Fibroblast of villous mesenchyme (primary cell): ENCODE data around the gene GPN2. TPM values are rescaled to one million over a fixed set of nuclear protein-coding genes. Genes with fewer than 3 reads are reported as not detected.
A peak's percentile ranks its signal among the peaks of the same experiment; 100 is the strongest.

Experiments used
- DNase-seq: peaks from one replicate; pipeline ENCODE4 v3.0.0-alpha.2; 2010; ENCODE audit warnings: low read depth
- H3K4me3 ChIP-seq: 2 replicates; pipeline ENCODE4 v1.5.1; 2011; ENCODE audit warnings: low read depth, mild to moderate bottlenecking, low read length
- total RNA-seq: library from RNA; depleted of rRNA; stranded (reverse); fragments of >200 nt; gene quantifications from 2 replicates; pipeline ENCODE4 v1.2.3, GENCODE V29; 2012
- TF ChIP-seq, protein P1 (sequence below): IDR thresholded peaks from 2 replicates; pipeline ENCODE4 v1.5.1; 2012; ENCODE audit warnings: low read depth, mild to moderate bottlenecking, low read length; ENCODE audit not compliant: insufficient read depth

The GPN2 gene
- total RNA-seq, 1 donor = 9.5 TPM

DNA sequence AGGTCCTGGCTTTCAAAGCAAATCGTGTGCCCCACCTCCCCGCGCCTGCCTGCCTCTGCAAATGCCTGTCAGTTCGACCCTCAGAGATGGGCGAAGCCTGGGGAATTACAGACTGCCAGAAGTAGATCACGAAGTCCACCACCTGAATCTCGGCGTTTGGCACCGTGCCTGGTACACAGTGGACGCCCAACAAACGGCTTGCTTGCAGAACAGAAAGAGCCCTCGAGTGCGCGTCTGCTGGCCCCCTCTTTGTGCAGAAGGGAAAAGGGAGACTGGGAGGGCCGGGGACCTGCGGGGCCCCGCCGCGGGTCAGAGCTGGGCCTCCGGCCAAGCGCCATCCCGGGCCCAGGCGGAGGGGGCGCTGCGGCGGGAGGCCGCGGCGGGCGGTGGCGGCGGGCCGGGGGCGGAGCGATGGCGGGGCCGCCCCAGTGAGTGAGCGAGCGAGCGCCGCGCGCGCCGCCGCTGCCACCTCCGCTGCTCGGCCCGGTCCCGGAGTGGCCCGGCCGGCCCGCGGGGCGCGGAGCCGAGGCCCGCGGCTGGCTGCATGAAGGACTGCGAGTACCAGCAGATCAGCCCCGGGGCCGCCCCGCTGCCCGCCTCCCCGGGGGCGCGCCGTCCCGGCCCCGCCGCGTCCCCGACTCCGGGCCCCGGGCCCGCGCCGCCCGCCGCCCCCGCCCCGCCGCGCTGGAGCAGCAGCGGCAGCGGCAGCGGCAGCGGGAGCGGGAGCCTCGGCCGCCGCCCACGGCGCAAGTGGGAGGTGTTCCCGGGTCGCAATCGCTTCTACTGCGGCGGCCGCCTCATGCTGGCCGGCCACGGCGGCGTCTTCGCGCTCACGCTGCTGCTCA is 63.6 kb downstream of the GPN2 start, which contains the start of gene ZDHHC18:
Gene ZDHHC18, plus strand, starts transcription at position 428 of the 845 bp plus-strand sequence. Its CDS starts 117 bp downstream, at position 545.
- TF ChIP-seq, protein P1, sequence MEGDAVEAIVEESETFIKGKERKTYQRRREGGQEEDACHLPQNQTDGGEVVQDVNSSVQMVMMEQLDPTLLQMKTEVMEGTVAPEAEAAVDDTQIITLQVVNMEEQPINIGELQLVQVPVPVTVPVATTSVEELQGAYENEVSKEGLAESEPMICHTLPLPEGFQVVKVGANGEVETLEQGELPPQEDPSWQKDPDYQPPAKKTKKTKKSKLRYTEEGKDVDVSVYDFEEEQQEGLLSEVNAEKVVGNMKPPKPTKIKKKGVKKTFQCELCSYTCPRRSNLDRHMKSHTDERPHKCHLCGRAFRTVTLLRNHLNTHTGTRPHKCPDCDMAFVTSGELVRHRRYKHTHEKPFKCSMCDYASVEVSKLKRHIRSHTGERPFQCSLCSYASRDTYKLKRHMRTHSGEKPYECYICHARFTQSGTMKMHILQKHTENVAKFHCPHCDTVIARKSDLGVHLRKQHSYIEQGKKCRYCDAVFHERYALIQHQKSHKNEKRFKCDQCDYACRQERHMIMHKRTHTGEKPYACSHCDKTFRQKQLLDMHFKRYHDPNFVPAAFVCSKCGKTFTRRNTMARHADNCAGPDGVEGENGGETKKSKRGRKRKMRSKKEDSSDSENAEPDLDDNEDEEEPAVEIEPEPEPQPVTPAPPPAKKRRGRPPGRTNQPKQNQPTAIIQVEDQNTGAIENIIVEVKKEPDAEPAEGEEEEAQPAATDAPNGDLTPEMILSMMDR = peak; percentile 43
- H3K4me3 ChIP-seq = peak within 1 kb of the TSS; percentile 74
- no peak for DNase-seq

Other genes starting within 250 kb of the GPN2 start
- gene ARID1A, start 194.3 kb downstream of the GPN2 start, total RNA-seq = 24.8 and 31.1 TPM in 2 replicates
- gene PIGV, start 102.3 kb downstream of the GPN2 start, total RNA-seq = 10.3 and 16.8 TPM in 2 replicates
- 10.3 and 16.4 TPM in 2 replicates for gene ZDHHC18, start 63.6 kb downstream of the GPN2 start, total RNA-seq
- gene SFN, start 27.1 kb downstream of the GPN2 start, total RNA-seq = 0.32 and 0.43 TPM in 2 replicates
- 7.3 and 8.7 TPM in 2 replicates for gene GPATCH3, start 10.2 kb upstream of the GPN2 start, total RNA-seq
- gene NR0B2, start 23.7 kb upstream of the GPN2 start, total RNA-seq = not detected in 2 replicates
- gene NUDC, start 31.5 kb upstream of the GPN2 start, total RNA-seq = 19.0 and 21.9 TPM in 2 replicates
- not detected in 2 replicates for gene KDF1, start 70.2 kb upstream of the GPN2 start, total RNA-seq
- gene TRNP1, start 103.4 kb upstream of the GPN2 start, total RNA-seq = 13.2 and 27.6 TPM in 2 replicates
- 9.7 and 15.5 TPM in 2 replicates for gene TENT5B, start 122.6 kb upstream of the GPN2 start, total RNA-seq